Epithelial cell of proximal tubule (primary cell): ENCODE data around the gene ANKRD7. TPM values are rescaled to one million over a fixed set of nuclear protein-coding genes. Genes with fewer than 3 reads are reported as not detected.

Experiments
- DNase-seq: peaks from one replicate; pipeline ENCODE4 v3.0.0-alpha.2; 2011; ENCODE audit warnings: low read depth
- H3K4me3 ChIP-seq: 2 replicates; pipeline ENCODE4 v1.5.1; 2011; ENCODE audit warnings: low read depth, mild to moderate bottlenecking, low read length
- CTCF ChIP-seq: conservative IDR thresholded peaks from 2 replicates; pipeline ENCODE4 v1.5.1; 2012; ENCODE audit warnings: low read depth, mild to moderate bottlenecking, low read length
- total RNA-seq: library from RNA; depleted of rRNA; stranded (reverse); fragments of >200 nt; gene quantifications from 2 replicates; pipeline ENCODE4 v1.2.3, GENCODE V29; 2015

ANKRD7 gene
- total RNA-seq, 1 donor from 2014 or later: 0.69 TPM

GRCh38 chr7:118286131-118286530 lies 61.6 kb downstream of the ANKRD7 start:
- TF ChIP-seq CTCF: no peak
- DNase-seq: no peak
- no peak overlapping the region for H3K4me3 ChIP-seq

GRCh38 chr7:118288098-118288497 lies 63.6 kb downstream of the ANKRD7 start:
- DNase-seq: no peak
- no peak overlapping the region for H3K4me3 ChIP-seq
- no peak for TF ChIP-seq CTCF

- DNase-seq: no peak
- H3K4me3 ChIP-seq: no peak overlapping the region
- TF ChIP-seq CTCF: no peak
Measured at GRCh38 chr7:118289476-118289875, 65.0 kb downstream of the ANKRD7 start.

Other genes with a start within 250 kb of the ANKRD7 start
- 43.0 and 91.1 TPM in 2 replicates for gene LSM8, start 40.5 kb upstream of the ANKRD7 start, total RNA-seq